Neural progenitor cell (in vitro differentiated cells): ENCODE data around the gene ADIG.

ENCODE experiments used
- EZH2 ChIP-seq: fragments of 200-600 bp; sonication (generic); IDR thresholded peaks from 2 replicates; pipeline ENCODE4 v1.6.1; 2017; ENCODE audit warnings: antibody characterized with exemption, mild to moderate bottlenecking, moderate library complexity
- EZH2phosphoT487 ChIP-seq: fragments of 200-600 bp; sonication (generic); IDR thresholded peaks from 2 replicates; pipeline ENCODE4 v1.6.1; 2017; ENCODE audit warnings: antibody characterized with exemption
- TF ChIP-seq, protein P1 (sequence below): fragments of 200-600 bp; sonication (generic); IDR thresholded peaks from 2 replicates; pipeline ENCODE4 v1.5.1; 2017; ENCODE audit warnings: antibody characterized with exemption, mild to moderate bottlenecking

DNA sequence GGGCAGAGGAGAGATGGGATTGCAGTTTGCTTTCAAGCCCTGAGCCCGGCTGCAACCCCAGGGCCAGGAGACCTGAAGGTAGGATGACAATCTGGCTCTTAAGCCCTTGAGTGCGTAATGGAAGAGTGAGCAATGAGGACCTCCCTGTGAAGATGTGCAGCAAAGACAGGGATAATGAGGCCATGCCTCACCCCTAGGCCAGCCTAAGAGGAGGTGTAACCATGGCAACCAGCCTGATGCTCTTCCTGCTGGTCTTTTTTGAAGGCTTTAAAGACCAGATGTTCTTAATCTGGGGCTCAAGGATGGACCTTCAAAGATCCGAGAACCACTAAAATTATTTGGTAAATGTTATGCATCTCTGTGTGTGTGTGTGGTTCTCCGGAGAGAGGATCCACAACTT is 28.8 kb downstream of the ADIG start:
- TF ChIP-seq, protein P1, sequence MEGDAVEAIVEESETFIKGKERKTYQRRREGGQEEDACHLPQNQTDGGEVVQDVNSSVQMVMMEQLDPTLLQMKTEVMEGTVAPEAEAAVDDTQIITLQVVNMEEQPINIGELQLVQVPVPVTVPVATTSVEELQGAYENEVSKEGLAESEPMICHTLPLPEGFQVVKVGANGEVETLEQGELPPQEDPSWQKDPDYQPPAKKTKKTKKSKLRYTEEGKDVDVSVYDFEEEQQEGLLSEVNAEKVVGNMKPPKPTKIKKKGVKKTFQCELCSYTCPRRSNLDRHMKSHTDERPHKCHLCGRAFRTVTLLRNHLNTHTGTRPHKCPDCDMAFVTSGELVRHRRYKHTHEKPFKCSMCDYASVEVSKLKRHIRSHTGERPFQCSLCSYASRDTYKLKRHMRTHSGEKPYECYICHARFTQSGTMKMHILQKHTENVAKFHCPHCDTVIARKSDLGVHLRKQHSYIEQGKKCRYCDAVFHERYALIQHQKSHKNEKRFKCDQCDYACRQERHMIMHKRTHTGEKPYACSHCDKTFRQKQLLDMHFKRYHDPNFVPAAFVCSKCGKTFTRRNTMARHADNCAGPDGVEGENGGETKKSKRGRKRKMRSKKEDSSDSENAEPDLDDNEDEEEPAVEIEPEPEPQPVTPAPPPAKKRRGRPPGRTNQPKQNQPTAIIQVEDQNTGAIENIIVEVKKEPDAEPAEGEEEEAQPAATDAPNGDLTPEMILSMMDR, result no peak
- no peak for TF ChIP-seq EZH2
- TF ChIP-seq EZH2phosphoT487, result no peak
